Lung (tissue), 12 donors: Measurements from ENCODE around the gene GLRX. TPM values are rescaled to one million over a fixed set of nuclear protein-coding genes. Genes with fewer than 3 reads are reported as not detected.

Experiments
- ATAC-seq: fragments of 200-7000 bp; cut with Tn5 transposase; one replicate; pipeline ENCODE4 v1.9.1; 2020; ENCODE audit warnings: moderate number of reproducible peaks; ENCODE audit not compliant: insufficient read depth, low FRiP score
- DNase-seq, 3 donors: peaks; one replicate each; pipeline ENCODE4 v3.0.0-alpha.2; 2013 to 2017
- H3K27ac ChIP-seq, 2 donors: one replicate each; pipeline ENCODE4 v1.5.1; 2013; ENCODE audit warnings: mild to moderate bottlenecking in 2 of 2, moderate library complexity in 2 of 2, control low read depth in 1 of 2, inconsistent platforms in 1 of 2, low read depth in 1 of 2, low read length in 1 of 2
- H3K27me3 ChIP-seq, 3 donors: one replicate each; pipeline ENCODE4 v1.5.1; 2013; ENCODE audit warnings: low read length in 2 of 3; ENCODE audit not compliant: control insufficient read depth in 3 of 3, insufficient read depth in 3 of 3
- H3K36me3 ChIP-seq, 4 donors: one replicate each; pipeline ENCODE4 v1.5.1; 2013; ENCODE audit warnings: low read length in 4 of 4, mild to moderate bottlenecking in 1 of 4, moderate library complexity in 1 of 4; ENCODE audit not compliant: control insufficient read depth in 4 of 4, insufficient read depth in 4 of 4
- H3K4me1 ChIP-seq, 5 donors: one replicate each; pipeline ENCODE4 v1.5.1; 2013; ENCODE audit warnings: low read length in 5 of 5, mild to moderate bottlenecking in 2 of 5, moderate library complexity in 1 of 5; ENCODE audit not compliant: control insufficient read depth in 5 of 5, insufficient read depth in 5 of 5
- H3K4me3 ChIP-seq: one replicate; pipeline ENCODE4 v1.5.1; 2013; ENCODE audit warnings: mild to moderate bottlenecking, control low read depth, moderate library complexity
- H3K9ac ChIP-seq, 2 donors: one replicate each; pipeline ENCODE4 v1.5.1; 2013; ENCODE audit warnings: low read length in 2 of 2, control low read depth in 1 of 2; ENCODE audit not compliant: insufficient read depth in 1 of 2
- H3K9me3 ChIP-seq, 4 donors: one replicate each; pipeline ENCODE4 v1.5.1; 2013; ENCODE audit warnings: low read length in 3 of 4, mild to moderate bottlenecking in 1 of 4, moderate library complexity in 1 of 4; ENCODE audit not compliant: control insufficient read depth in 4 of 4, insufficient read depth in 3 of 4
- CTCF ChIP-seq: IDR thresholded peaks from 2 replicates; pipeline ENCODE4 v1.5.1; 2012; ENCODE audit warnings: mild to moderate bottlenecking; ENCODE audit errors: control extremely low read depth, extremely low read depth
- WGBS, 2 donors: extraction: QIAGEN DNeasy Blood & Tissue Kit; methylation state at CpG; one replicate each; pipeline ENCODE4 v1.1.7; 2013; 5-methylcytosine and 5-hydroxymethylcytosine counted together
- polyA plus RNA-seq, 2 donors: library from polyadenylated mRNA; stranded (reverse); fragments of 200-250 nt; gene quantifications; one replicate each; pipeline ENCODE4 v1.2.1, GENCODE V29; 2013
- total RNA-seq, 2 donors: library from RNA; depleted of rRNA in 1 of 2; stranded (reverse); fragments of >200 nt in 1 of 2; gene quantifications; one replicate each; pipeline ENCODE4 v1.2.1, GENCODE V29; 2014 to 2021
- donor health status: control.
- donor health status: control.
- donor health status: Bipolar disorder and iron deficiency.
- donor health status: healthy.
- donor health status: DM: yes; HTN: yes; CAD: no.

GLRX gene
- total and polyA plus RNA-seq, 4 donors, result 23.1 to 300 (median 91.2) TPM

GRCh38 chr5:95864456-95864855 is 41.9 kb upstream of the GLRX start:
- Histone ChIP-seq H3K4me1 (peaks cover 4 to 32% (median 18%) of the 10 kb centered on the region in 5 donors), H3K27me3 (no peaks in the 10 kb centered on the region), H3K9ac (no peak overlapping the region), H3K27ac (no peak overlapping the region), H3K4me3 (no peak overlapping the region), H3K36me3 (no peaks in the 10 kb centered on the region), H3K9me3 (no peaks in the 10 kb centered on the region)
- DNase-seq, result no peak
- TF ChIP-seq CTCF, result no peak
- 89% methylated on average over 1 of the region's 1 CpG for WGBS, 2 donors
- no peak for ATAC-seq

- ATAC-seq (peak; percentile 16), DNase-seq (peak in 2 of 3 donors; percentile 35 to 65)
- H3K4me1 ChIP-seq, result peaks cover 7 to 34% (median 18%) of the 10 kb centered on the region in 5 donors
- no peaks in the 10 kb centered on the region for H3K9me3 ChIP-seq
- H3K27me3 ChIP-seq, result no peaks in the 10 kb centered on the region
- H3K36me3 ChIP-seq, result no peaks in the 10 kb centered on the region
- H3K9ac ChIP-seq, result no peak overlapping the region
- H3K27ac ChIP-seq, result peak overlapping the region; percentile 10 to 83
- no peak for TF ChIP-seq CTCF
- no peak overlapping the region for H3K4me3 ChIP-seq
- 46 to 51% methylated on average over 4 of the region's 4 CpGs for WGBS, 2 donors
Measured at GRCh38 chr5:95863383-95863757, 40.8 kb upstream of the GLRX start.

- Histone ChIP-seq H3K4me1 (peaks cover 7 to 34% (median 18%) of the 10 kb centered on the region in 5 donors), H3K27me3 (no peaks in the 10 kb centered on the region), H3K27ac (peak overlapping the region; percentile 10 to 83), H3K9ac (no peak overlapping the region), H3K36me3 (no peaks in the 10 kb centered on the region), H3K9me3 (no peaks in the 10 kb centered on the region), H3K4me3 (no peak overlapping the region)
- WGBS, 2 donors, result 53 to 69% methylated on average over 8 of the region's 8 CpGs
- no peak for TF ChIP-seq CTCF
- ATAC-seq, result no peak
- DNase-seq, result peak; percentile 32 to 69 (median 41)
Measured at GRCh38 chr5:95862671-95863382, 40.3 kb upstream of the GLRX start.
